ENCODE data around the gene ZFP92. TPM values are rescaled to one million over a fixed set of nuclear protein-coding genes. Genes with fewer than 3 reads are reported as not detected.

The ZFP92 gene
- total and polyA plus RNA-seq, 9 donors = 0.62 to 1.1 (median 0.88) TPM

DNA sequence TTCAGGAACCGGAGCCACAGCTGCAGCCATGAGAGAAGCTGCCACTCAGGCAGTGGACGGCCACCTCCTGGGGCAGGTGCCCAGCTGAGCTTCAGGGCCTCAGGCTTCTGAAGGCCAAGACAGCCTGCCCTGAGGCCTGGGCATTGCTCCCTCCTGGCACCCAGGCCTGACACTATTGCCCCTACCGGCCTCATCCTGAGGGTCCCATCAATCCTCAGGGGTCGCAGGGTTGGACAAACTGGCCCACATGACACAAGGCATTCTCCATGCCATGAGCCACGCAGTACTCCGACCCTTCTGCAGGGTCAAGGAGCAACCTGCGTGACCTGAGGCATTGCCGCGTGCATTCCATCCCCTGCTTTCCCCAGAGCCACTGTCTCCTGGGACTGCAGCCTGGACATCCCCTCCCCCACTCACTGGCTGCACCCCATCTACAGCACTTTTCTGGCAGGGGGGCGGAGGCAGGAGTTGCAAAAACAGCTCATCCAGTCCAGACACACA lies 3.0 kb upstream of the ZFP92 start:
- H3K4me1 ChIP-seq (ENCODE audit: control insufficient read depth, insufficient read depth, low read length) = peaks cover 18% of the 10 kb centered on the region
- peaks cover 7% of the 10 kb centered on the region for H3K27me3 ChIP-seq (ENCODE audit: control insufficient read depth, insufficient read depth, low read length)
- DNase-seq = no peak
- no peak overlapping the region for H3K4me3 ChIP-seq (ENCODE audit: low read length)
- H3K27ac ChIP-seq (ENCODE audit: low read length) = no peak overlapping the region
- H3K9me3 ChIP-seq (replicated peaks; ENCODE audit: control insufficient read depth, low read depth, low read length) = no peaks in the 10 kb centered on the region
- WGBS (ENCODE audit: insufficient coverage) = 83% methylated on average over 10 of the region's 10 CpGs
- H3K36me3 ChIP-seq (ENCODE audit: control insufficient read depth, insufficient read depth, low read length) = no peaks in the 10 kb centered on the region

DNA sequence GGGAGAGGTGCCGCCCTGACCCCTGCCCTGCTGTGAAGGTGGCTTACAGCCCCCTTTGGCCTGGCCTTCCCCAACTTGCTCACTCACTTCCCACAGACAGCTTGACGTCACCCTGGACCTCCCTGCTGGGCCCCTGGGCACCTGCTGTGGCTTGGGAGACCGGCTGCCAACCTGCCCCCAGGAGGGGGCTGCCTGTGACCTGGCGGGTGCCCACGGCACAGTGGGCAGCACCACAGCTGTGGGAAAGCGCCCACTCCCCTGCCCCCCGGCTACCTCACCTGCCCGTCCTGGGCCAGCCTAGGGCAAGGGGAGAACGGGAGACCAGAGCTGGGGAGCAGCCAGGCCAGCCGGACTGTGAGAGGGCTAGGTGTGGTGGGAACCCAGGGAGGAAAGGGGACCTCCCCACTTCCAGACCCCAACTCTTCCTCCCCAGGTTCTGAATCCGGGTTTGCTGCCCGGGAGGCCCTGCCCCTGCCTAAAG lies 2.4 kb upstream of the ZFP92 start:
- Histone ChIP-seq H3K4me3 (ENCODE audit: low read length) (no peak overlapping the region), H3K36me3 (ENCODE audit: control insufficient read depth, insufficient read depth, low read length) (no peaks in the 10 kb centered on the region), H3K27ac (ENCODE audit: low read length) (no peak overlapping the region), H3K9me3 (replicated peaks; ENCODE audit: control insufficient read depth, low read depth, low read length) (no peaks in the 10 kb centered on the region), H3K27me3 (ENCODE audit: control insufficient read depth, insufficient read depth, low read length) (peaks cover 7% of the 10 kb centered on the region), H3K4me1 (ENCODE audit: control insufficient read depth, insufficient read depth, low read length) (peaks cover 18% of the 10 kb centered on the region)
- no peak for DNase-seq
- 78% methylated on average over 8 of the region's 12 CpGs for WGBS (ENCODE audit: insufficient coverage)

DNA sequence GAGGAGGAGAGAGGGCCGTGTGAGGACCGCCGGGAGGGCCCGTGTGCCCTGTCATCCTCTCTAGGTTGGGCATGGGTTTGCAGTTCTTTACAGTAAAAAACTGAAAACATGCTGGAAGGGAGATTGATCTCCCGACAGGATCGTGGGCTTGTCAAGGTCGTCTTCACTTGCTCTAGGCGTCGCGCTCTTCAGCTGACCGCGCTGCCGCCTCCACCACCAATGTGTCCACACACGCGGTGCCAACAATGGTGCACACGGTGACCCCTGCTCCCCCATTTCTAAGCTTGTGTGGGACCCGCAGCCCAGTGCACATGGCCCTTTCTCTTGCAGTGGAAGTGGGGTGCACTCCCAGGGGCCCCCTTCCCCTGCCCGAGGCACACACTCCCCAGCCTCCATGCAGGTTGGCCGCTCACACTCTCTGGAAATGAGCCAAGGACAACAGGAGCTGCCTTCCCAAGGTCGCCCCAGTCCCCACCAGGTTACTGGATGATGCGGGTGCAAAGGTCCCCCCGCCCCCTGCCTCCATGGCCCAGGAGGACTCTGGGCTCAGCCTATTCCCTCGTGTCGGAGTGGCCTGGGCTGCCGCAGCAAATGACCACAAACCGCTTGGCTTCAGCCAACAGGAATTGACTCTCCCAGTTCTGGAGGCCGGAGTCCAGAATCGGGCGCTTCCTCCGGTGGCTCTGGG lies 1.7 kb upstream of the ZFP92 start:
- Histone ChIP-seq H3K27ac (ENCODE audit: low read length) (no peak overlapping the region), H3K27me3 (ENCODE audit: control insufficient read depth, insufficient read depth, low read length) (peaks cover 7% of the 10 kb centered on the region), H3K4me3 (ENCODE audit: low read length) (no peak overlapping the region), H3K9me3 (replicated peaks; ENCODE audit: control insufficient read depth, low read depth, low read length) (no peaks in the 10 kb centered on the region), H3K4me1 (ENCODE audit: control insufficient read depth, insufficient read depth, low read length) (peaks cover 18% of the 10 kb centered on the region), H3K36me3 (ENCODE audit: control insufficient read depth, insufficient read depth, low read length) (no peaks in the 10 kb centered on the region)
- DNase-seq = no peak
- WGBS (ENCODE audit: insufficient coverage) = 83% methylated on average over 27 of the region's 30 CpGs

DNA sequence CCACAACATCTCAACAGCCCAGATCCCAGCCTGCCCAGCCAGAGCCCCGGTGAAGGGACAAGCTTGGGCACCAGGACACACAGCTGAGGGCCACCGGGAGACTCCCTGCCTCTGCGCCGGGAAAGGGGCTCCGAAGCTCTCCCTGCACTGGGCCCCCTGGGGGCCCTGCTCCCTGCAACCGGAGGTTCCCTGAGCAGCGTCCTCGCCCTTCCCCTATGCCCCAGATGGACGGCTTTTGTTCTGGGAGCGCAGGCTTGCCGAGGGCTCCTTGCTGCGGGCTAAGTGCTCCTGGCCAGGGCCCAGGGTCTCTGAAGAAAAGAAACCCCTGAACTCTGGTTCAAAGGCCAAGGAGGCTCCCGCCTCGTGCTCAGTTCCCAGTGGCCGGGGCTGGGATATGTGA lies 899 bp upstream of the ZFP92 start:
- H3K27ac ChIP-seq (ENCODE audit: low read length) = no peak overlapping the region
- no peaks in the 10 kb centered on the region for H3K9me3 ChIP-seq (replicated peaks; ENCODE audit: control insufficient read depth, low read depth, low read length)
- WGBS (ENCODE audit: insufficient coverage) = 70% methylated on average over 9 of the region's 15 CpGs
- no peaks in the 10 kb centered on the region for H3K36me3 ChIP-seq (ENCODE audit: control insufficient read depth, insufficient read depth, low read length)
- peaks cover 18% of the 10 kb centered on the region for H3K4me1 ChIP-seq (ENCODE audit: control insufficient read depth, insufficient read depth, low read length)
- H3K4me3 ChIP-seq (ENCODE audit: low read length) = no peak overlapping the region
- no peak for DNase-seq
- H3K27me3 ChIP-seq (ENCODE audit: control insufficient read depth, insufficient read depth, low read length) = peaks cover 7% of the 10 kb centered on the region

DNA sequence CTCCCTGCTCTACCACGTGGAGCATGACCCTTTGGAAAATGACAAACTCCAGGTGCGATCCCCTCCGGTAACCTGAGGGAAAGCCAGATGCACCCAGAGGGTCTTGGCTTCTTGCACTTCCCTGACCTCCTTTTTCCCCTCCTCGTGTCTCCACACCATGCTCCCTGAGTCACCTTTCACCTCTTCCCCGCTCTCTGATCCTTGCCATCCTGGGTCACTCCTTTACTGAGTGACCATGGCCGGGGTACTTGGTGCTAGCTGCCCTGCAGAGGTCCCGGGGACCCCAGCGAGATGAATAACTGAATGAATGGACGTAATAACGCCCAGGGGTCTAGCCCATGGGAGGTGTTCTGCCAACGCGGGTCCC lies 401 bp upstream of the ZFP92 start:
- 49% methylated on average over 12 of the region's 12 CpGs for WGBS (ENCODE audit: insufficient coverage)

DNA sequence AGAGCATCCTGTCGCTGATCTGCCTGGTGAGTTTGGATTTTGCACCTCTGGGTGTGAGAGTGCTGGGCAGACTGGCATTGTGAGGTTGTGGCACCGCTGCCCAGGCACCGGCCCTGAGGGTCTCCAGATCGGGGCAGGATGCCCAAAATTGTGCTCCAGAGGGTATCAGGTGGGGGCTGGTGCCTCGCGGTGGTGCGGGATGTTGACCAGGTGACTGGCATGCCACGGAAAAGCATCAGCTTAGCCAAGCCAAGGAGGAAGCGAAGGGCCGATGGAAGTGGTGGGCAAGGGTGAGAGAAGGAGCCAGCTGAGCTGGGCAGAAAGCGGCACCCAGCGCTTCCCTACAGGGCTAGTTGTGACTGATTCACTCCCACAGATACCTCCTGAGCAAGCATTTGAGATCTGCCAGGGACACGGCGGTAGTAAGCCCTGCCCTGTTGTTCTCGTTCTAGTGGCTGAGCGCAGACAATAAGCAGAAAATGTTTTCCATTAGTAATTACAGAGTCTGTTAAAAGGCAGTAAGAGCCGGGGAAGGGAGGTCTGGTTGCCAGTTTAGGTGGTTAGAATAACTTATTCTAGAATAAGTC lies 809 bp downstream of the ZFP92 start:
- H3K4me1 ChIP-seq (ENCODE audit: control insufficient read depth, insufficient read depth, low read length) = peaks cover 21% of the 10 kb centered on the region
- H3K9me3 ChIP-seq (replicated peaks; ENCODE audit: control insufficient read depth, low read depth, low read length) = no peaks in the 10 kb centered on the region
- peak overlapping the region; percentile 46 for H3K4me3 ChIP-seq (ENCODE audit: low read length)
- 69% methylated on average over 10 of the region's 17 CpGs for WGBS (ENCODE audit: insufficient coverage)
- peaks cover 7% of the 10 kb centered on the region for H3K27me3 ChIP-seq (ENCODE audit: control insufficient read depth, insufficient read depth, low read length)
- no peaks in the 10 kb centered on the region for H3K36me3 ChIP-seq (ENCODE audit: control insufficient read depth, insufficient read depth, low read length)
- no peak for DNase-seq
- no peak overlapping the region for H3K27ac ChIP-seq (ENCODE audit: low read length)

More for the DNA sequence above, 401 bp upstream of the ZFP92 start:
- no peaks in the 10 kb centered on the region for H3K36me3 ChIP-seq (ENCODE audit: control insufficient read depth, insufficient read depth, low read length)
- H3K27ac ChIP-seq (ENCODE audit: low read length) = no peak overlapping the region
- H3K4me1 ChIP-seq (ENCODE audit: control insufficient read depth, insufficient read depth, low read length) = peaks cover 18% of the 10 kb centered on the region
- no peak for DNase-seq
- H3K9me3 ChIP-seq (replicated peaks; ENCODE audit: control insufficient read depth, low read depth, low read length) = no peaks in the 10 kb centered on the region
- H3K27me3 ChIP-seq (ENCODE audit: control insufficient read depth, insufficient read depth, low read length) = peaks cover 7% of the 10 kb centered on the region
- H3K4me3 ChIP-seq (ENCODE audit: low read length) = peak overlapping the region; percentile 13

DNA sequence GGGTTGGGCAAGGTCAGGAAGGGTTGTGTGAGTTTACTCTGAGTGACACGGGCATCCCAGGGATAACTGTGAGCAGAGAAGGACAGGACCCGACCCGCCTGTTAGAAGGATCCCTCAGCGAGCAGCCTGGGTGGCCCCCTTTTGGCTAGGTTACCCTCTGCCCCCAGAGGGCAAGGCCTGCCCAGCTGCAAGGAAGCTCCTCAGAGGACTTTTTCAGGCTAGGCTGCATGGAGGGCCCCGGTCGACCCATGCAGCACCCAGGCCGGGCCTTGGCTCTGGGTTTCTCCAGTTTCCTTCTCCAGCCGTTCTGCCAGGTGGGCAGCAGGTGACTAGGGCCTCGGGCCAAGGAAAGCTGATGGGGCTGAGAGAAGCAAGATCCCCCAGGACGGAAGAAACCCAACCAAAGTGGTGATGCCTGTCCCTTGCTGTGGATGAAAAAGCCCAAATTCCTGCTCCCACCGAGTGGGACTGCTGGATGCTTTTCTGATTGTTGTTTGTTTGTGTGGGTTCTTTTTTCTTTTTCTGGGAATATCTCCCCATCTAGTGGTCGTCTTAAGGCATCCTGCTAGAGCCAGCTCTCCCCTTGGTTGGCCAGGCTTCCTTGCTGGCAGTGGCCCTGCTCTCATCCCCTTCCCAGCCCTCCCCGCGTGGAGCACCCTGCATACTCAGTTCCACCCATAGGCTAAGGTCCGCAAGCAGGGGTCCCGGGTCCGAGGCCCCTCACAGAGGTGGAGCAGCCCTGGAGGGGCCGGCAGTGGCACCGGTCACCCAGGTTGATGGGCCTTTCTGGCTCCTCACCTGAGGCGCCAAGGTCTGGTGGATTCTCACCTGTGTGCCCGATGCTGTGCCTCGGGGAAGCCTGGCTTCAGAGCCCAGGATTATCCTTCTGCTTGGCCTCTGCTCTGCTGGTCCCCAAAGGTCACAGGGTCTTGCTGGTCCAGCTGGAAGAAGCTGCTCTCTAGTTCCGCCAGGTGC lies 1.8 kb downstream of the ZFP92 start:
- Histone ChIP-seq H3K4me3 (ENCODE audit: low read length) (no peak overlapping the region), H3K27ac (ENCODE audit: low read length) (no peak overlapping the region), H3K36me3 (ENCODE audit: control insufficient read depth, insufficient read depth, low read length) (no peaks in the 10 kb centered on the region), H3K9me3 (replicated peaks; ENCODE audit: control insufficient read depth, low read depth, low read length) (no peaks in the 10 kb centered on the region), H3K4me1 (ENCODE audit: control insufficient read depth, insufficient read depth, low read length) (peaks cover 23% of the 10 kb centered on the region), H3K27me3 (ENCODE audit: control insufficient read depth, insufficient read depth, low read length) (peaks cover 7% of the 10 kb centered on the region)
- WGBS (ENCODE audit: insufficient coverage) = 75% methylated on average over 18 of the region's 23 CpGs
- peak; percentile 48 for DNase-seq

DNA sequence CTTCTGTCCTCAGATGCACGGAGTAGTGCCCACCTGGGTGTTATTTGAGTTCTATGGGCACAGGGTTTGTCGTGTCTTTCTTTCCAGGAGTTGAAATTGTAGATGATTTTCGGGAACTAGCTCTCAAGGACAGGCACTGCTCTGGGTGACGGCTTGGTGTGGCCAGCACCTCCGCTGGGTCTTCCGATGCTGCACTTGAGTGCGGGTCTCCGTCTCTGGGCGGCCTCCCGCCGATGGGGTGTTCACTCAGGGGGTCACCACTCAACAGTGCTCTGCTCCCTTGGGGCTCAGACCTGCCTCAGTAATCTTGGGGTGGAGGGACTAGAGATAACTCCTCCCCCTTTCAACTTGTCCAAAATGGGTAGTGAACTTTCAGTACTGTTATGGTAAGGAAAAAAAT lies 2.5 kb downstream of the ZFP92 start:
- Histone ChIP-seq H3K27me3 (ENCODE audit: control insufficient read depth, insufficient read depth, low read length) (peaks cover 7% of the 10 kb centered on the region), H3K36me3 (ENCODE audit: control insufficient read depth, insufficient read depth, low read length) (no peaks in the 10 kb centered on the region), H3K27ac (ENCODE audit: low read length) (no peak overlapping the region), H3K4me3 (ENCODE audit: low read length) (no peak overlapping the region), H3K9me3 (replicated peaks; ENCODE audit: control insufficient read depth, low read depth, low read length) (no peaks in the 10 kb centered on the region), H3K4me1 (ENCODE audit: control insufficient read depth, insufficient read depth, low read length) (peaks cover 20% of the 10 kb centered on the region)
- DNase-seq = no peak
- WGBS (ENCODE audit: insufficient coverage) = 77% methylated on average over 6 of the region's 11 CpGs

DNA sequence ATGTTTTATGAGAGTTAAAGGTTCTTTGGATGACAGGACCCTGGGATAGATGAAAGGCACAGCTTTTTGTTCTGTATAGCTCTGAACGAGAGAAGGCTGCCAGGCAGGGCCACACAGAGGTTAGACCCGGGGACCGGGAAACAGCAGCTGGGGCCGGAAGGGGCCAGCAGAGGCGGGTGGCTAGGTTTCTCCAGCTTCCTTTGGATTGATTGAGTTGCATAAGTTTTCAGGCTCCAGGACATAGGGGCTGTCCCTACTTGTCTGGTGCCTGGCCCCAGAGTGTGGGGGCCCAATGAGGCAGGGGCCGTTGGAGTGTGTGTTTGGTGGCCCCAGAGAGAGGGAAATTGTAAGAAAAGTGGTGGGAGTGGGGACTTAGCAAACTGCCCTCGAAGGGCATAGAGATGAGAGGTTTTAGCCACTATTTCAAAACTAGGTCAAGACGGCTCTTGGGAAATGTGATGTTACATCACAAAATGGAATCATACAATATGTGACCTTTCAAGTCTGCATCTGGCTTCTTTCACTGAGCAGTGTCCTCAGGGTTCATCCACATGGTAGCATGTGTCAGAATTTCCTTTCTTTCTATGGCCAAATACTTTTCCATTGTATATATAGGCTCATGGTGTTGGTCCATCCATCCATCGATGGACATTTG lies 3.7 kb downstream of the ZFP92 start:
- no peaks in the 10 kb centered on the region for H3K9me3 ChIP-seq (replicated peaks; ENCODE audit: control insufficient read depth, low read depth, low read length)
- H3K27me3 ChIP-seq (ENCODE audit: control insufficient read depth, insufficient read depth, low read length) = peaks cover 7% of the 10 kb centered on the region
- no peak overlapping the region for H3K27ac ChIP-seq (ENCODE audit: low read length)
- WGBS (ENCODE audit: insufficient coverage) = 37% methylated on average over 6 of the region's 9 CpGs
- no peak overlapping the region for H3K4me3 ChIP-seq (ENCODE audit: low read length)
- no peaks in the 10 kb centered on the region for H3K36me3 ChIP-seq (ENCODE audit: control insufficient read depth, insufficient read depth, low read length)
- peak; percentile 61 for DNase-seq
- H3K4me1 ChIP-seq (ENCODE audit: control insufficient read depth, insufficient read depth, low read length) = peaks cover 20% of the 10 kb centered on the region

Measured in muscle of leg (tissue), 11 donors.